Right hindlimb (tissue), 1 donor: ENCODE results near the gene SREBF1.

Experiments
- DNase-seq: peaks from one replicate; pipeline ENCODE4 v3.0.0-alpha.2; 2018

SREBF1 gene

DNA sequence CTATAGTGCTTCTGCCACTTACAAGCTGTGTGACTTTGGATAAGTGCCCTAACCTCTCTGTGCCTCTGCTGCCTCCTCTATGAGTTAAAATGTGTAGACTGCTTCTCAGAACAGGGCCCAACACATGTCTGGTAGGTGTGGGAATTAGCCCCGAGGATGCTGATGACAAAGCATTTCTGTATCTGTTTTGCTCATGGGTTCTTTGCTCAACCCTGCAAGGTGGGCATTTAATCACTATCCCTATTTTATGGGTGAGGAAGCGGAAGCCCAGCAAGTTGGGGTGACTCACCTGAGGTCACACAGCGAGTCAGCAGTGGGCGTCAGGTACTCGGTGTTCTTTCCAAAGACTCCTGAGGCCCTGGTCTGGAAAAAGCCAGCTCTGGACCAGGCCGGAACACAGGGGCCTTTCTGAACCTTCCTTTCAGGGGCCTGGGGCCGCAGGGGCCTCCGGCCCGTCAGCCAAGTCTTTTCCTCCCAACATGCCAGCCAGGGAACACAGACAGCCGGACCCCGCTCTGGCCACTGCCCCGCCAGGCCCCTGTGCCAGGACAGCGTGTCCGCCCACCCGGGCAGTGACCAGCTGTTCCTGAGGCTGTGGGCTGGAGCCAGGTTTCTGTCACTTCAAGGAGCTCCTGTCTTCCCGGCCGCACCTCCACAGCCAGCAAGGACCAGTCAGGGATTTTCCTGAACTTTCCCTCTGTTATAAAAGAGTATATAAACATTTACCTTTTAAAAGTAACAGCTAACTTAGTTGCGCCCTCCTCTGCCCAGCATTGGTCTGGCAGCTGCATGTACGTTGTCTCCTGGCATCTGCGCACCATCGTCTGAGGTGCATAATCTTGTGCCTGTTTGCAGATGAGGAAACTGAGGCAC is 62.5 kb downstream of the SREBF1 start:
- peak; percentile 65 for DNase-seq

DNA sequence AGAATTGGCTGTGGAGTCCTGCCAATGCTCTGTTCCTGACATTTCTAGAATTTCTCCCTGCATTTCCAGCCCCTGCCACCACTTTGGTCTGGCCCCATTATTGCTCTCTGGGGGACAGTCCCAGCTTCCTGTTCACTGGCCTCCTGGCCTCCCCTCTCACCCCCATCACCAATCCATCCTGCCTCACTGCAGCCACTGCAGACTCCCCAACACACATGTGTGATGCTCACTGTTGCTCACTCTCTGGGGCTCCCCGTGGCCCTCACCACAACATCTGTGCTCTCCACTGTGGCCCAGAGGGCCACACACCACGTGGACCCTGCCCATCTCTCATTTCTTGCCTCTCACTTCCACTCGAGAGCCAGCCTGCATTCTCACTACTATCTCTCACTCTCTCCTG is 64.6 kb downstream of the SREBF1 start:
- DNase-seq, result no peak

- DNase-seq, result no peak
Measured at GRCh38 chr17:17771498-17772201, 65.1 kb downstream of the SREBF1 start.

DNA sequence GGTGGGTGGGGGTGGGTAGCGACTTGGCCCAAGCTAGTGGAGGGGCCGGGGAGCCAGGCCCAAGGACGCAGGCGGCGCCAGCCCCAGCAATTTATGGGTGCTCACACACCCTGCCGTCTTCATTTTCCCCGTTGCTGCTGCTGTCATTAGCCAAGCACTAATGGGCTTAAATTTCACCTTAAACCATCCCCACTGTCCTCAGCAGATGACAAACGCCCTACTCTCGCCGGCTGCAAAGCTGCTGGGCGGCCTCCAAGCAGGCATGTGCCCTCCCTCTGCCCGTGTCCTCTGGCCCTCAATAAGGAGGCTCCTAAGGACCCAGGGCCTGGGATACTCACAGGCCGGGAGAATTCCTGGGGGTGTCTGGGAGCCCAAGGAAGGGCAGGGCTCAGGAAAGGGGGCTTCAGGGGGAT is 66.1 kb downstream of the SREBF1 start:
- no peak for DNase-seq

- no peak for DNase-seq
Measured at GRCh38 chr17:17769869-17770631, 66.7 kb downstream of the SREBF1 start.

DNA sequence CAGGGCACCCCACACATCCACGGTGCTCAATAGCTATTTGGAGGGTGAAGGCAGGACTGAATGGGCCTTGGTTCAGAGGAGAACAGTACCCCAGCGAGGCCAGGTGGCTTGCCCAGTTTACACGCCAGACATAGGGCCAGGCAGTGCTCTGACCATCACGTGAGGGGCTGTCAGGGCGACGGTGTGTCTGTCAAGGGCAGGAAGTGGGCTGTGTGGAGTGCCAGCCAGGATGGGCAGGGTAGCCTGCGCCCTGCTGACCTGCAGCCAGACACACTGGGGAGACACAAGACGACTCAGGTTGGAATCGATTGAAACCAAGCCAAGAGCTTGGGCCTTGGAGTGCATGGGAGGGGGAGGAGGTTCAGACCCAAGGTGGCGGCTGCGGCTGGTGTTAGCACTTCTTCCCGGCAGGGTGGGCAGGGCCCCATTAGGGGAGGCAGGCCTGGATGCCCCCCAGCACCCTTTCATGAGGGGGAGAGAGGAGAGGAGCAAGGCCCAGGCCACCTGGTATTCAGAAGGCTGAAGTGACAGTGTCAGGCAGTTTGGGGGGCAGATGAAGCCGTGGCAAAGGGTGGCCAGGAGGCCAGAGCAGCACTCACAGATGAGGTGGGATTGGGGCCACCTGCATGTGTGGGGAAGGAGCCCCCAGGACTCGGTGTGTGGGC is 68.2 kb downstream of the SREBF1 start:
- DNase-seq, result no peak

GRCh38 chr17:17767887-17768418 is 68.8 kb downstream of the SREBF1 start:
- no peak for DNase-seq

- DNase-seq, result no peak
Measured at GRCh38 chr17:17767154-17767869, 69.5 kb downstream of the SREBF1 start.

GRCh38 chr17:17766744-17767120 is 70.1 kb downstream of the SREBF1 start:
- DNase-seq, result no peak

GRCh38 chr17:17766077-17766743 is 70.6 kb downstream of the SREBF1 start:
- peak; percentile 73 for DNase-seq

DNA sequence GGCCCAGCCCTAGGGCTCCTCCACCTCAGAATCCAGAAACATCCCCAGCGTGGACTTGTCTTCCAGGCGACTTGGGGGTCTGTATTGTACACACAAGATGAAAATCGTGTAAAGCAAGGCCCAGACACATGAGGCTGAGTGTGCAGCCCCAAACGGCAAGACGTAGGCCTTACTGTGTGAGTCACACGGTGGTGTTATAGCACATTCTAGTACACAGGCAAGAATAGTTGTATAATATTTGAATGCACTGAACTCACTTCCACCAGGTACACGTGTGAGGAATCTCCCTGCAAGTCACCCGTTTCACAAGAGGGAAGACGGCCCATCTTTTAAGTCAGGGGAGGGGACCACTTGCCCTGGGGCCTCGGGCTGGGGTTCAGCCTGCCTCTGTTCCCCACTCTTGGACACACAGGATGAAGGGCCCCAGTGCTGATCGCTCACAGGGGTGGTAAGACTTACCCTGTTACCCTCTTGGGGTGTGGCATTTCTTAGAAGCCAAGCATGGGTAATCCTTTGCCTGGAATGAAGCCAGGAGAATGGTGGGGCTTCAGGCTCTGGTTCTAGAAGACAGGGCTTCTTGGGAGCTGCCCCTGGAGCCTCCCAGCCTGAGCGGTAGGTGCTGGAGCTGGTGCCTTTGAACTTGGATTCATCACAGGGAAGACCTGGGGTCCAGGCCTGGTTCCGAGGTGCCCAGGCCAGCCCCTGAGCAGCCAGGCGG is 71.3 kb downstream of the SREBF1 start:
- DNase-seq, result no peak

GRCh38 chr17:17763734-17764133 is 73.1 kb downstream of the SREBF1 start:
- no peak for DNase-seq

- no peak for DNase-seq
Measured at GRCh38 chr17:17763136-17763535, 73.7 kb downstream of the SREBF1 start.

DNA sequence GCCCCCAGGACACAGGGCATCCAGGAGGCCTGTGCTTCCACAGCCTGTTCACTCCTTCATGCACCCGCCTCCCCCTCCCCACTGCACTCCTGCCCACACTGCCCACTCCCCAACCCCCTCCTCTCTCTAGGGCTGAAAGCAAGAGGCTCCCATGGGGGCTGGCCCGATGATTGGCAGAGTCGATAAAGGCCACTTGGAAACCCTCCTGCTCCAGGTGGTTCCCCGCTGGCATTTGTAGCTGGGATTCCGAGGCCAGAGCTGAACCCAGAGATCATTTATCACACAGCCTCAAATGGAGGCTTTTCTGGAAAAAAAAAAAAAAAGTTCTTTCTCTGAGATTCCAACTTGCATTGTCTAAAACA is 74.1 kb downstream of the SREBF1 start:
- no peak for DNase-seq
